Right lobe of liver (tissue), 4 donors: ENCODE results near the gene MB21D2.

Source experiments
- CTCF ChIP-seq, 4 donors: fragments of 200-600 bp in 3 of 4; fragments of 450-650 bp in 1 of 4; IDR thresholded peaks; one replicate each; pipeline versions ENCODE4 v1.5.1 to v1.8.0; 2016 to 2022; ENCODE audit warnings: antibody characterized with exemption in 4 of 4, mild to moderate bottlenecking in 2 of 4
- POLR2A ChIP-seq: fragments of 450-650 bp; IDR thresholded peaks from one replicate; pipeline ENCODE4 v1.6.1; 2017; ENCODE audit warnings: antibody characterized with exemption, mild to moderate bottlenecking
- donor health status: DM: no; HTN: no; CAD: no.
- donor health status: DM: no; HTN: no; CAD: no.
- donor health status: DM: no; HTN: yes; CAD: no.

- TF ChIP-seq CTCF (IDR thresholded peaks at IDR 0.05) = no peak
- TF ChIP-seq POLR2A = no peak
Measured at GRCh38 chr3:192861972-192862371, 55.7 kb downstream of the MB21D2 start.
